Uterus (tissue), 4 donors: ENCODE measurements around the gene SHROOM1. TPM values are rescaled to one million over a fixed set of nuclear protein-coding genes. Genes with fewer than 3 reads are reported as not detected.

Experiments used
- DNase-seq, 2 donors: peaks; one replicate each; pipeline ENCODE4 v3.0.0-alpha.2; 2019 to 2020
- H3K27ac ChIP-seq, 2 donors: fragments of 200-600 bp; sonication (generic); 1 replicate in 1 of 2; 2 replicates in 1 of 2; pipeline ENCODE4 v1.5.1; 2016 to 2018
- H3K27me3 ChIP-seq, 2 donors: fragments of 200-600 bp; sonication (generic); one replicate each; pipeline ENCODE4 v1.5.1; 2018 to 2019; ENCODE audit warnings: control low read depth in 1 of 2
- H3K36me3 ChIP-seq, 2 donors: fragments of 200-600 bp; sonication (generic); one replicate each; pipeline ENCODE4 v1.5.1; 2019; ENCODE audit warnings: control low read depth in 1 of 2
- H3K4me1 ChIP-seq, 2 donors: fragments of 200-600 bp; sonication (generic); one replicate each; pipeline ENCODE4 v1.5.1; 2018 to 2019; ENCODE audit warnings: control low read depth in 1 of 2
- H3K4me3 ChIP-seq, 2 donors: fragments of 200-600 bp; sonication (generic); 1 replicate in 1 of 2; 2 replicates in 1 of 2; pipeline ENCODE4 v1.5.1; 2018 to 2019; ENCODE audit warnings: mild to moderate bottlenecking in 1 of 2
- H3K9me3 ChIP-seq, 2 donors: fragments of 200-600 bp; sonication (generic); one replicate each; pipeline ENCODE4 v1.5.1; 2019; ENCODE audit warnings: control low read depth in 1 of 2
- CTCF ChIP-seq, 4 experiments: fragments of 200-600 bp in 2 of 4; fragments of 450-650 bp in 2 of 4; sonication (generic) in 2 of 4; IDR thresholded peaks; one replicate each; pipeline ENCODE4 v1.5.1; 2016 to 2019; ENCODE audit warnings: antibody characterized with exemption in 4 of 4, mild to moderate bottlenecking in 2 of 4, moderate library complexity in 1 of 4
- POLR2A ChIP-seq, 2 donors: fragments of 450-650 bp; IDR thresholded peaks; one replicate each; pipeline ENCODE4 v1.6.1; 2016; ENCODE audit warnings: antibody characterized with exemption in 2 of 2, mild to moderate bottlenecking in 1 of 2, moderate library complexity in 1 of 2
- intact Hi-C: fragments of 100-400 bp; cut with DNase I; formaldehyde crosslinking; loops from one replicate; pipeline ENCODE4 v1.15.1; 2023; ENCODE audit warnings: low total_unique reads
- total RNA-seq, 4 donors: library from RNA; depleted of rRNA in 3 of 4; stranded (reverse); fragments of >200 nt in 3 of 4; gene quantifications; one replicate each; pipeline versions ENCODE4 v1.1.0 to v1.2.4, GENCODE V29; 2014 to 2023
- donor health status: DM: yes; HTN: yes; CAD: no.

The SHROOM1 gene
- total RNA-seq, 4 donors from 2014 or later: 5.0 to 28.0 (median 12.3) TPM

DNA sequence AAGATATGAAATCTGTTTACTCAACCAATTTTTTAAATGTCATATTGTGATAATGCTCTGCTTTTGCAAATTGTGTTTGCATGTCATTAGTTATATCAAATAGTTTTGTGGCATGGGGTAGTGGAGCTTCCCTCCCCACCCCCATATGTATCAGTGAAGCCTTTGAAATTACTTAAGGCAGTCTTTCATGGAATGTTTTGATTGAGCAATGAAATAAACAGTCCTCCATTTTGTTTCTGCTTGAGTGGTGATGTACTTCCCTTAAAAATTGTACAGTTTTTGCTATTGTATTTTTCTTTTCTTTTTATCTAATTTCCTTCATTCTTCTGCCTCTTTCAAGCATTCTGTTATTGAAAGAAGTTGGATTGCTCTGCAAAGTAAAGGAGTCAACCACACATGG lies 13.9 kb downstream of the SHROOM1 start:
- no peak for TF ChIP-seq POLR2A (IDR thresholded peaks at IDR 0.05)
- no peak for TF ChIP-seq CTCF (IDR thresholded peaks at IDR 0.05)
- Histone ChIP-seq H3K4me1 (peaks cover 0 to 7% of the 10 kb centered on the region in 2 donors), H3K27me3 (peaks cover 15 to 27% of the 10 kb centered on the region in 2 donors), H3K9me3 (no peaks in the 10 kb centered on the region), H3K4me3 (no peak overlapping the region), H3K36me3 (no peaks in the 10 kb centered on the region), H3K27ac (no peak overlapping the region)
- no peak for DNase-seq
- intact Hi-C loops: no loop called here

GRCh38 chr5:132816083-132816482 lies 14.4 kb downstream of the SHROOM1 start:
- H3K36me3 ChIP-seq: no peaks in the 10 kb centered on the region
- DNase-seq: no peak
- intact Hi-C loops: no loop called here
- no peak overlapping the region for H3K4me3 ChIP-seq
- H3K27me3 ChIP-seq: peaks cover 20 to 29% of the 10 kb centered on the region in 2 donors
- no peaks in the 10 kb centered on the region for H3K9me3 ChIP-seq
- H3K27ac ChIP-seq: no peak overlapping the region
- no peak for TF ChIP-seq CTCF (IDR thresholded peaks at IDR 0.05)
- no peak for TF ChIP-seq POLR2A (IDR thresholded peaks at IDR 0.05)
- peaks cover 0 to 7% of the 10 kb centered on the region in 2 donors for H3K4me1 ChIP-seq

DNA sequence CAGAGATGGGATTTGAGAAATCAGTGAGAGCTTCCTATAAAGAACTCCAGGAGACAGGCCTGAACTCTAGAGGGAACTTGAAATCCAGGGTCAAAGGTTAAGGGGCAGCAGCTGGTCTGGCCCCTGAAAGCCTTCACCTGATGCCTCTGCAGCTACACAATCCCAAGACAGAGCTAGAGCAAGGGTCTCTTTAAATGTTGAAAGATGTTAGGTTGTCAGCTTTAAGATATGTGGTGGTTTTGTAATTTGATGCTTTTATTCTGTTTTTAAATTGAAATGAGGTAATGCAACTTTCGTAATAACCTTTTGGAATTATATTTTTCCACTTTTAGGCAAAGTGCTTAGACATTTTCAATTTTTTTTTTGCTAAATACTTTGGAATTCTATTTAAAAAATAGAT lies 15.0 kb downstream of the SHROOM1 start:
- Histone ChIP-seq H3K27me3 (peaks cover 26 to 29% of the 10 kb centered on the region in 2 donors), H3K27ac (no peak overlapping the region), H3K4me3 (no peak overlapping the region), H3K4me1 (peaks cover 0 to 7% of the 10 kb centered on the region in 2 donors), H3K9me3 (no peaks in the 10 kb centered on the region), H3K36me3 (no peaks in the 10 kb centered on the region)
- no peak for TF ChIP-seq POLR2A (IDR thresholded peaks at IDR 0.05)
- TF ChIP-seq CTCF (IDR thresholded peaks at IDR 0.05): no peak
- DNase-seq: no peak
- intact Hi-C loops: no loop called here

DNA sequence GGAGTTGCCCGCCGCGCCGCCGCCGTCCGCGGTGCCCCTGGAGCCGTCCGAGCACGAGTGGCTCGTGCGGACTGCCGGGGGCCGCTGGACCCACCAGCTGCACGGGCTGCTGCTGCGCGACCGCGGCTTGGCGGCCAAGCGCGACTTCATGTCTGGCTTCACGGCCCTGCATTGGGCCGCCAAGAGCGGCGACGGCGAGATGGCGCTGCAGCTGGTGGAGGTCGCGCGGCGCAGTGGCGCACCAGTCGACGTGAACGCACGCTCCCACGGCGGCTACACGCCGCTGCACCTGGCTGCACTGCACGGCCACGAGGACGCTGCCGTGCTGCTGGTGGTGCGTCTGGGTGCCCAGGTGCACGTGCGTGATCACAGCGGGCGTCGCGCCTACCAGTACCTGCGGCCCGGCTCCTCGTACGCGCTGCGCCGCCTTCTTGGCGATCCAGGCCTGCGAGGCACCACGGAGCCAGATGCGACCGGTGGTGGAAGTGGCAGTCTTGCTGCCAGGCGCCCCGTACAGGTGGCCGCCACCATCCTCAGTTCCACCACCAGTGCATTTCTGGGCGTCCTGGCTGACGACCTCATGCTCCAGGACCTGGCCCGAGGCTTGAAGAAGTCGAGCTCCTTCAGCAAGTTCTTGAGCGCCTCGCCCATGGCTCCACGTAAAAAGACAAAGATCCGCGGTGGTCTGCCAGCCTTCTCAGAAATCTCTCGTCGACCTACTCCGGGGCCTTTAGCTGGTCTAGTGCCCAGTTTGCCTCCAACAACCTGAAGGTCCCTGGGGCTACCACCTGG lies 15.7 kb downstream of the SHROOM1 start:
- no peak overlapping the region for H3K4me3 ChIP-seq

More for the DNA sequence above, 15.7 kb downstream of the SHROOM1 start:
- no peak for TF ChIP-seq CTCF (IDR thresholded peaks at IDR 0.05)
- no peak for TF ChIP-seq POLR2A (IDR thresholded peaks at IDR 0.05)
- Histone ChIP-seq H3K4me1 (peaks cover 0 to 7% of the 10 kb centered on the region in 2 donors), H3K9me3 (no peaks in the 10 kb centered on the region), H3K36me3 (no peaks in the 10 kb centered on the region), H3K27me3 (peaks cover 28 to 29% of the 10 kb centered on the region in 2 donors), H3K27ac (no peak overlapping the region)
- DNase-seq: no peak
- intact Hi-C loops: no loop called here
